Cardiac fibroblast (primary cell): ENCODE data around the gene TOR1AIP2.

ENCODE experiments used
- DNase-seq, 2 donors: peaks; one replicate each; pipeline versions ENCODE4 v3.0.0 to v3.0.0-alpha.2; 2010; ENCODE audit warnings: low read depth in 2 of 2
- H3K4me3 ChIP-seq, 2 donors: replicated peaks in 1 of 2; 1 replicate in 1 of 2; 2 replicates in 1 of 2; pipeline ENCODE4 v1.5.1; 2011; ENCODE audit warnings: low read depth in 2 of 2, low read length in 2 of 2, mild to moderate bottlenecking in 2 of 2, moderate library complexity in 1 of 2
- CTCF ChIP-seq: IDR thresholded peaks from one replicate; pipeline ENCODE4 v1.5.1; 2011; ENCODE audit warnings: low read depth, mild to moderate bottlenecking, low read length, inconsistent platforms

TOR1AIP2 gene

DNA sequence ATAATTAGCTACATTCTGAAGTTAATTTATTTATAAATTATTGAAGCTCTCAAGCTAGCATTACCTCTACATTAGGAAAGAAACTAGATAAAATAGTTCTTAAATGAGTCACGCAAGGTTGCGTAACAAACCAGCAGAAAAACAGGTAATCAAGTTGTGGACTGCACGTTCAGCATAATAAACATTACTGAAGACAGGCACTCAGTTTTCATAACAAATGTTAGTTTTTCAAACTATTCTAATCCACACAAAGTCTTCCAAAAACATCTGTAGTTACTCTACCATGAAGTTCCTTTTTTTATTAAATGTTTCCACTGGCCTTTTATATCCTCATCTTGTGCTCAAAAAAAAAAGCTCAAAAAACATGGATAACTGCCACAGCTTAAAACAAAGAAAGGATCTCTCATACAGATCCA is 1.3 kb downstream of the TOR1AIP2 start:
- peak; percentile 44 to 64 for DNase-seq
- TF ChIP-seq CTCF: no peak
- peak overlapping the region; percentile 67 to 74 for H3K4me3 ChIP-seq

DNA sequence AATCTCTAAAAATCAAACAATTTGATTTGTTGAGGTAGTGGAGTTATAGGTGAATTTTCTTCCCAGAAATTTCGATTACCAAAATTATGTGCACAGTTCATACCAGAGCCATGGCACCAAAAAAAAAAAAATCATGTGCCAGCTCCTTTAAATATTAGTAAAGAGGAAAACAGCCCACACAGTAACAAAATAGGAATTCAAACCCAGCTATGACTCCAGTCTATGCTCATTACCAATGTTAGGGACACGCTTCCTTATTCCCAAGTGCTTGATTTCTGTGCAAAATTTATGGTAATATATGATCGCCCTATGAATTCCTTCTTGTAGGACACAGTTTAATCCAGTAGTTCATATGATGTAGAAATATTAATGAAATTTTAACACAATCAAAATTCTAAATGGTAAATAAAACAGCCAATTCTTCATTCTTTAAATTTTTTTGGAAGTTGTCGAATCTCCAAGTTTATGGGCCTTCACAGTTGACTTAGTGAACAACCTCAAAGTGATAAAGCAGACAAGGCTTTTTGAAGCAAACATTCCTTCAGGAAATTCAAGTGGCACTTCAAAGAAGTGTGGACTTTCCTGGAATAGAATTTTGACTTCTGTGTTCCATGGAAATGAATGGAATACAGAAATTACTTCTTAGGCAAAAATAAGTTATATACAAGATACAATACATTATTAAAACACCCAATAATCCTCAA is 1.9 kb downstream of the TOR1AIP2 start:
- peak overlapping the region; percentile 67 to 74 for H3K4me3 ChIP-seq
- no peak for TF ChIP-seq CTCF
- no peak for DNase-seq

DNA sequence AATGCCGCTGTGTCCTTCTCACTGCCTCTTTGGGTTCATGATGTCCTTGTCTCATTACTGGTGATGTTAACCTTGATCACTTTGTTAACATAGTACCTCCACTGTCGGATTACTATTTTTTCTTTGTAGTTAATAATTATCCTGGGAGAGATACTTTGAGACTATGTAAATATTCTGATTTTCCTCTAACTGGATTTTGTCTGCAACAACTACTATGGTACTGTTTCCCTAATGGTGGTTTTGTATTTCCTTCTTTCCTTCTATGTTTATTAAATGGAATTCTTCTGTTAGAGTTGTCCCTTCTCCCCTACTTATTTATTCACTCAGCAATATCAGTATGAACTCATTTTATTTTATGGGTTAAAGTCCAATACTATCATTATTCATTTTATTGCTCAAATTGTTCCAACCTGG is 4.2 kb downstream of the TOR1AIP2 start:
- H3K4me3 ChIP-seq: no peak overlapping the region
- TF ChIP-seq CTCF: no peak
- no peak for DNase-seq

DNA sequence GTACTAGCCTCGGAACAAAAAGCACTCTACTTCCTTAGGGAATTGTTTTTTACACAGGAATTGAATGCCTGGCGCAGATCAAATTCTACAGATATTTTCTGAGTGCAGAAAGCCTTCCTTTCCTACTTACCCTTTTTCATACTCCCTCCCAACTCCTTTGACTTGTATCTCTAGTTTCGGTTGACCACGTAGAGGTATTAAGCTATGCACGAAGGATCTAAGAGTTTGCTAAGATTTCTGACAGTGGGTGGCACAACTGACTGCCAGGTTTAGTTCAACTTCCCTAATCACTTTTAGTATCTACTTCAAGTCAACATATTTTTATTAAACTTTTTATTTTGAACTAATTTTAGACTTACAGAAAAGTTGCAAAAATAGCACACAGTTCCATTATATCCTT is 5.0 kb downstream of the TOR1AIP2 start:
- H3K4me3 ChIP-seq: no peak overlapping the region
- TF ChIP-seq CTCF: no peak
- DNase-seq: no peak

DNA sequence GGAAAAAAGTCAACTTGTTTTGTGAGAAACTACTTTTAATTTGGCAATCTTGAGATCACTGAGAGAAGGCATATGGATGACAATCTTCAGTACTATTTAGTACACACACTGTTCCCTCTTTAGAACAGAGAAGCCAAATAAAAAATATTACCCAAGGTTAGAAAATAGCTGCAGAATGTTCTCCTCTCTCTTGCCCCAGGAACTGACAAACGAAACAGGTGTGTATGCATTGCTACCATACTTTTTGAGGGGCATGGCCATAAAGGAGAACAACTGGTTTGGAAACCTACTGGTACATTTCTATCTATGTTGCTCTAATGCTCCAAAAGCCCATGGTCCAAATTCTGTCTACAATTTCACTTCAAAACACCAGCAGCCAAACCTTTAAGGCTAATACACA is 5.7 kb downstream of the TOR1AIP2 start:
- no peak for TF ChIP-seq CTCF
- no peak for DNase-seq
- no peak overlapping the region for H3K4me3 ChIP-seq

- DNase-seq: no peak
- no peak for TF ChIP-seq CTCF
- no peak overlapping the region for H3K4me3 ChIP-seq
Measured at GRCh38 chr1:179870870-179871269, 6.7 kb downstream of the TOR1AIP2 start.
